Measurements from ENCODE around the gene PTTG1IP2. TPM values are rescaled to one million over a fixed set of nuclear protein-coding genes. Genes with fewer than 3 reads are reported as not detected.

Gene PTTG1IP2
- not detected for polyA plus RNA-seq (2013, experiment 1 of 2)
- polyA plus RNA-seq (2013, experiment 2 of 2), result not detected

DNA sequence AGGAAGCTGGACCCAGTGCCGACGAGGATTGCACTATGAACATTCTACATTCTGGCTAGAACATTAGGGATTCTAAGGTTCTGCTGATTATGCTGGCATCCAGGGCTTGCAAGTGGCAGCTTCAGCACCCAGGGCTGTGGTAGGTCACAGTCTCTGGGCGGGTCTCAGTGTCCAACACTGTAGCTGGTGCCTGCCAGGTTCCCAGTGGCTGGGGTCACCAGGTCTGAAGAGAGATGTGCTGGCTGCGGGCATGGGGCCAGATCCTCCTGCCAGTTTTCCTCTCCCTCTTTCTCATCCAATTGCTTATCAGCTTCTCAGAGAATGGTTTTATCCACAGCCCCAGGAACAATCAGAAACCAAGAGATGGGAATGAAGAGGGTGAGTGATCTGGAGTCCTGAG, at the start of gene PTTG1IP2:
Gene PTTG1IP2 (plus strand): TSS at position 86 of the 400 bp plus-strand sequence. CDS start 148 bp downstream, at position 234.
- Histone ChIP-seq H3K27ac (ENCODE audit: low read depth, low read length, severe bottlenecking) (no peak within 1 kb of the TSS), H3K4me1 (ENCODE audit: control insufficient read depth, insufficient read depth, low read length, poor library complexity, severe bottlenecking) (no peaks in the 10 kb centered on the region), H3K36me3 (ENCODE audit: control insufficient read depth, insufficient read depth, low read length) (no peaks in the 10 kb centered on the region), H3K4me3 (ENCODE audit: extremely low read depth, insufficient read depth, low read length, poor library complexity, severe bottlenecking) (no peak within 1 kb of the TSS), H3K9me3 (ENCODE audit: control insufficient read depth, low read length) (peaks cover 7% of the 10 kb centered on the region)
- 89 to 97% methylated on average over 3 to 4 of the region's 4 CpGs for WGBS, 2 experiments (ENCODE audit: insufficient coverage in 2 of 2)

DNA sequence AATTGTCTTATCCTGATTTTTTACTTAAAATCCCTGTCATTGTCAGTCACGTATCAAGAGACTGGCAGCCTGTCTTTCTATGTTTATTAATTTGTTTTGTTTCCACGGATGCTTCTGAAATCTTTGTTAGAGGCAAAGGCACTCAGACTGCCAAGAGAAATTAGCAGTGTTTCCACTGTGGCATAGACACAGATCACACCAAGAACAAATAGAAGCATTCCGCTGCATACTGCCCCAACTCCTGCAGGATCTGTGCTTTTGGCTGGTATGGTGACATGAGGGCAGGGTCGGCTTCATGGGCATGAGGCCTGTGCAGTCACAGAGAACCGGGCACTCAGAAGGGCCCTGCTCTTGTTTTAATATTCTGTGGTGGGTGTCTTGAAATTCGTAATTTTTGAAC, 47.8 kb upstream of the PTTG1IP2 start:
- H3K4me1 ChIP-seq (ENCODE audit: control insufficient read depth, insufficient read depth, low read length, poor library complexity, severe bottlenecking), result no peaks in the 10 kb centered on the region
- no peak overlapping the region for H3K27ac ChIP-seq (ENCODE audit: low read depth, low read length, severe bottlenecking)
- WGBS, 2 experiments (ENCODE audit: insufficient coverage in 2 of 2), result 83 to 91% methylated on average over 4 of the region's 6 CpGs

DNA sequence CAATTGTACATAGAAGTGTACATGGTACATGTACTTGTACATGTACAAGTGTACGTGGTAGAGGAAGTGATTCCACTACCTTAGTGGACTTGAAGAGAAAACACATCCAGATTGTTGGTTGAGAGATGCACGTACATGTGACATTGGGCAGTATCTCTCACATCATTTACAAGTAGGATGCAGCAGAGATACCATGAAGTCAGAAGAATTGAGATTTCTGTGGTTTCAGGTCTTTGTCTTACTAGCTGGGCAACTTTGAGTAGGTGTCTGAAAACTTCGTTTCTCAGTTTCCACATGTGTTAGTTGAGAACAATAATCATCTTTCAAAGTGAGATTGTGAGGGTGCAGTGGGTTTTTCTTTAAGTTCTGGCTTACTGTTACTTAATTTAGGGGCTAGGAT, 44.7 kb upstream of the PTTG1IP2 start:
- no peaks in the 10 kb centered on the region for H3K4me1 ChIP-seq (ENCODE audit: control insufficient read depth, insufficient read depth, low read length, poor library complexity, severe bottlenecking)
- H3K27ac ChIP-seq (ENCODE audit: low read depth, low read length, severe bottlenecking), result no peak overlapping the region
- WGBS, 2 experiments (ENCODE audit: insufficient coverage in 2 of 2), result 92 to 100% methylated on average over 1 to 2 of the region's 3 CpGs

More for the DNA sequence above, 47.8 kb upstream of the PTTG1IP2 start:
- Histone ChIP-seq H3K36me3 (ENCODE audit: control insufficient read depth, insufficient read depth, low read length) (no peaks in the 10 kb centered on the region), H3K9me3 (ENCODE audit: control insufficient read depth, low read length) (no peaks in the 10 kb centered on the region), H3K4me3 (ENCODE audit: extremely low read depth, insufficient read depth, low read length, poor library complexity, severe bottlenecking) (no peak overlapping the region)

DNA sequence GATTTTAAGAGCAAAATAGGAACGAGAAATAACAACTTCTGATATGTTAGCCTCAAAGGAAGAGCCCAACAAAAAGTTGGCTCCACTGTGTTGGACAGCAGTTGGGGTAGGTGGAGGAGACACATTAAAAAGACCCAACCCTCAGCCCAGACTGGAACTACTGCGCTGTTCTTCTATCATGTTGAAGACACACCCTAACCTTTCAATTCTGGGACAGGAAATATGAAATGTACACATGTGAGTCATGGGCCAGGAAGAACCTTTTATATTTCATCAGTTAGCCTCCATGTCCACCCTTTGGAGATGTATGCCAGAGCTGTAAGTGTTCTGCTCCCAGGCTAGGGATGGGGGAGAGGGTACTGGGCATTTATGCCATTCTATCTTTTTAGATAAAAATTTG, 44.1 kb upstream of the PTTG1IP2 start:
- WGBS, 2 experiments (ENCODE audit: insufficient coverage in 2 of 2), result 100% methylated on average over 1 of the region's 2 CpGs; no CpG with 5 or more reads in 1 of the 2 experiments
- H3K4me3 ChIP-seq (ENCODE audit: extremely low read depth, insufficient read depth, low read length, poor library complexity, severe bottlenecking), result no peak overlapping the region
- no peak overlapping the region for H3K27ac ChIP-seq (ENCODE audit: low read depth, low read length, severe bottlenecking)
- H3K36me3 ChIP-seq (ENCODE audit: control insufficient read depth, insufficient read depth, low read length), result no peaks in the 10 kb centered on the region
- no peaks in the 10 kb centered on the region for H3K4me1 ChIP-seq (ENCODE audit: control insufficient read depth, insufficient read depth, low read length, poor library complexity, severe bottlenecking)
- H3K9me3 ChIP-seq (ENCODE audit: control insufficient read depth, low read length), result no peaks in the 10 kb centered on the region

More for the DNA sequence above, 44.7 kb upstream of the PTTG1IP2 start:
- no peaks in the 10 kb centered on the region for H3K36me3 ChIP-seq (ENCODE audit: control insufficient read depth, insufficient read depth, low read length)
- H3K4me3 ChIP-seq (ENCODE audit: extremely low read depth, insufficient read depth, low read length, poor library complexity, severe bottlenecking), result no peak overlapping the region
- no peaks in the 10 kb centered on the region for H3K9me3 ChIP-seq (ENCODE audit: control insufficient read depth, low read length)

DNA sequence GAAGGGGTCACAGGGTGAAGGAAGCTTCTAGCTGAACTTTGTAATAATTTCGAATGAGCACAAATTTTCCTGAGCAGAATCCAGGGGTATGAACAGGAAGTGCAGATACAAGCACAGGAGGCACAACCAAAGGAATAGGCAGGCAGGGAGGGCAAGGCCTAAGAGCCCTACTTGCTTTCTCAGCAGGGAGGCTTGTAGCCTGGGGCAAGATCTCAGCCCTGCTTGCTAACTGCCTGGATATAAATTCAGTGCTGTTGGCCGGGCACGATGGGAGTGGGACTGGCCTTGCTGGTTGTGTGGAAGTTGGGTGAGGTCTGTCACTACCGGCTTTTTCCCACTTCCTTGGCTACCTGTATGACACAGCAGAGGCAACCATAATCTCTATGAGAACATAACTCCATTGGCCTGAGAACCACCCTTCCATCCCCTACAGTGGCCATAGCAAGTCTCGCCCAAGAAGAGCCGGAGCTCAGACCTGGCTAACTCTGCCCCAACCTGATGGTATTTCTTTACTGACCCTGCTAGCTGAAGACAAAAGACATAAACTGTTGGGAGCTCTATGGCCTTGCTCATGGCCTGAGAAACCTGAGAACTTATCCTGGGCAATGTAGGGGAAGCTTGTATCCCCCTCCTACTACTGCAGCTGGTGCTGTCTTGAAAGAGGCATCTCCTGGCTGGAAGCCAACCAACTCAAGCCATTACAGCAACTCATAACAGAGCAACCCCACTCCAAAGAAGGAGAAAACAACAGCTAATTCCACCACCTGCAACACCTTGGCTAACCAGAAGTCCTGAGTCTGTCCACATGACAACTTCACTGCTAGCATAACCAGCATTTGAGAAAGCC, 38.6 kb upstream of the PTTG1IP2 start:
- WGBS, 2 experiments (ENCODE audit: insufficient coverage in 2 of 2), result 70 to 89% methylated on average over 1 to 3 of the region's 6 CpGs
- H3K9me3 ChIP-seq (ENCODE audit: control insufficient read depth, low read length), result peaks cover 21% of the 10 kb centered on the region
- no peaks in the 10 kb centered on the region for H3K36me3 ChIP-seq (ENCODE audit: control insufficient read depth, insufficient read depth, low read length)
- H3K27ac ChIP-seq (ENCODE audit: low read depth, low read length, severe bottlenecking), result no peak overlapping the region
- no peak overlapping the region for H3K4me3 ChIP-seq (ENCODE audit: extremely low read depth, insufficient read depth, low read length, poor library complexity, severe bottlenecking)
- no peaks in the 10 kb centered on the region for H3K4me1 ChIP-seq (ENCODE audit: control insufficient read depth, insufficient read depth, low read length, poor library complexity, severe bottlenecking)

DNA sequence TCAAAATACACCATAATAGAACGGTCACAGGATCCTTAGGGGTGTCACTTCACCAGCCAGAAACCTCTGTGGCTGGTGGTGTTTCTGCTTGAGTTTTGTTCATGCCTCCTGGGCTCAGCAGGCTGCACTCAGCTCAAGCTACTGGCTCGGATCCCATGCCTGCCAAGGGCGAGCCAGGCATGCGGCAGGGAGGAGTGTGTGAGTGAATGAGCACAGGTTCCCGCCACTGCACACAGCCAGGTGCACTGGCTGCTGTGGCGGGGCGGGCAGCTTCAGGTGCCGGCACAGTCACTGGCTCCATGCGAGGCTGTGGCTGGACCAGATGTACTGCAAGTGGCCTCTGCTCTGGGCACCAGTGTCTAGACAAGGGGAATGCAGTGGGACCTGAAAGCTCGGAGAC, 36.7 kb upstream of the PTTG1IP2 start:
- no peaks in the 10 kb centered on the region for H3K4me1 ChIP-seq (ENCODE audit: control insufficient read depth, insufficient read depth, low read length, poor library complexity, severe bottlenecking)
- H3K36me3 ChIP-seq (ENCODE audit: control insufficient read depth, insufficient read depth, low read length), result no peaks in the 10 kb centered on the region
- H3K4me3 ChIP-seq (ENCODE audit: extremely low read depth, insufficient read depth, low read length, poor library complexity, severe bottlenecking), result no peak overlapping the region
- WGBS, 2 experiments (ENCODE audit: insufficient coverage in 2 of 2), result 0 to 96% methylated on average over 1 to 4 of the region's 10 CpGs
- no peak overlapping the region for H3K27ac ChIP-seq (ENCODE audit: low read depth, low read length, severe bottlenecking)
- peaks cover 21% of the 10 kb centered on the region for H3K9me3 ChIP-seq (ENCODE audit: control insufficient read depth, low read length)

DNA sequence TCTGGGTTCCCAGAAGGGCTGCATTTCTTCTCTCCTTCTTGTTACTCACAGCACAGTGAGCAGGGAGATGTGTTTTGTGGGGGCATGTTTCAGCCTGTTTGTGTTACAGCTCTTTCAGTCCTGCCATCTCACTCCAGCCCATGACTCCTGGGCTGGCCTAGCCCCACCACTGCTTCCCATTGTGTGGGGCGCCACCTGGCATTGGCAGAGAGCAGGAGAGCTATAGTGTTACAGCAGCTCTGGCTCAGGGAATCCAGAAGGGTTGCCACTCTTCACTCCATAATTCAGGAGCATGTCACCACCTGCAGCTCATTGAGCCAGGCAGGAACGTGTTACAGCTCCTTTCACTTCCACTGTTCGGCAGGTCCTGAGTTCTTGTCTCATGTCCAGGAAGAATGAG, 36.2 kb upstream of the PTTG1IP2 start:
- 100% methylated on average over 2 to 3 of the region's 3 CpGs for WGBS, 2 experiments (ENCODE audit: insufficient coverage in 2 of 2)
- Histone ChIP-seq H3K36me3 (ENCODE audit: control insufficient read depth, insufficient read depth, low read length) (no peaks in the 10 kb centered on the region), H3K4me1 (ENCODE audit: control insufficient read depth, insufficient read depth, low read length, poor library complexity, severe bottlenecking) (no peaks in the 10 kb centered on the region), H3K4me3 (ENCODE audit: extremely low read depth, insufficient read depth, low read length, poor library complexity, severe bottlenecking) (no peak overlapping the region), H3K9me3 (ENCODE audit: control insufficient read depth, low read length) (peaks cover 21% of the 10 kb centered on the region), H3K27ac (ENCODE audit: low read depth, low read length, severe bottlenecking) (no peak overlapping the region)

DNA sequence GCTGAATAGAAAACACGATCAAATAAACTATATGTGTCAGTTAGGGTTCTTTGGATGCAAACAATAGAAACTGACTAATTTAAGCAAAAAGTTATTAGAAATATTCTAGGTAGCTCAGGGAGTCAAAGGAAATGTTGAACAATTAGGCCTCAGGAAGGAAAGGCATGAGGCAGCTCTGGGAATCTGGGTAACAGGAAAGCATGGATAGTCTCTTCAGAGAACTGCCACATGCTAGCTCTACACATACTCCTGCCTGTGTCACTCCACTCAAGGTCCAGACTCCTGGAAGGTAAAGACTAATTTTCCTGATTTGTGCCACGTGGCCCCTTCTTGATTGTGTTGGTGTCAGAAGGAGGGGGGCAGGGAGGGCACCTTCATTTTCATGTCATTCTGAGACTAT, 23.8 kb upstream of the PTTG1IP2 start:
- no peaks in the 10 kb centered on the region for H3K9me3 ChIP-seq (ENCODE audit: control insufficient read depth, low read length)
- no CpG with 5 or more reads among the region's 2 CpGs for WGBS, 2 experiments (ENCODE audit: insufficient coverage in 2 of 2)

DNA sequence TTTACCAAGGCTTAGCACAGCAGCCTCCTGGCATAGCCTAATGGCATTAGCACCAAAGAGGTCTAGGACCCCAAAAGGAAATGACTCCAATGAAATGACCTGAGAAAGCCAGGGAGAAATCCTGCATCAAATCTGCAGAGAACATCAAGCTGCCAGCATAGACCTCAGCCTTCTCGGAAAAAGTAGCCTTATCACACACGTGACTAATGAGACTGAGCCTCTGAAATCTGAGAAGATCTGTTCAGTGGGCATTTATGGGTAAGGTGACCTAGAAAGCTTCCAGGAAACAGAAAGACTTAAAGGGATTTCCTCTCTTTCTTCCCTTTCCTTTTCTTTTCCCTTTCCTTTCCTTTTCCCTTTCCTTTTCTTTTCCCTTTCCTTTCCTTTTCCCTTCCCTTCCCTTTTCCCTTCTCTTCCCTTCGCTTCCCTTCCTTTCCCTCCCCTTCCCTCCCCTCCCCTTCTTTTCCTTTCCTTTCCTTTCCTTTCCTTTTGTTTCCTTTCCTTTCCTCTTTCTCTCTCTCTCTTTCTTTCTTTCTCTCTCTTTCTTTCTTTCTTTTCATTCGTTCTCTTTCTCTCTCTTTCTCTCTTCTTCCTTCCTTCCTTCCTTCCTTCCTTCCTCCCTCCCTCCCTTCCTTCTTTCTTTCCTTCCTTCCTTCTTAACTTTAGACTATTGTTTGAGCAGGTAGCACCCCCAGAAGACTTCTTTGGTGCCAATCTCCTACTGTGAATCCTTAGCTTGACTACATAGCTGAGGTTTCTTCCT, 23.1 kb upstream of the PTTG1IP2 start:
- Histone ChIP-seq H3K4me1 (ENCODE audit: control insufficient read depth, insufficient read depth, low read length, poor library complexity, severe bottlenecking) (no peaks in the 10 kb centered on the region), H3K27ac (ENCODE audit: low read depth, low read length, severe bottlenecking) (no peak overlapping the region), H3K4me3 (ENCODE audit: extremely low read depth, insufficient read depth, low read length, poor library complexity, severe bottlenecking) (no peak overlapping the region), H3K9me3 (ENCODE audit: control insufficient read depth, low read length) (no peaks in the 10 kb centered on the region), H3K36me3 (ENCODE audit: control insufficient read depth, insufficient read depth, low read length) (no peaks in the 10 kb centered on the region)
- 52 to 89% methylated on average over 2 to 4 of the region's 4 CpGs for WGBS, 2 experiments (ENCODE audit: insufficient coverage in 2 of 2)

More for the DNA sequence above, 23.8 kb upstream of the PTTG1IP2 start:
- no peak overlapping the region for H3K4me3 ChIP-seq (ENCODE audit: extremely low read depth, insufficient read depth, low read length, poor library complexity, severe bottlenecking)
- no peak overlapping the region for H3K27ac ChIP-seq (ENCODE audit: low read depth, low read length, severe bottlenecking)
- no peaks in the 10 kb centered on the region for H3K36me3 ChIP-seq (ENCODE audit: control insufficient read depth, insufficient read depth, low read length)
- no peaks in the 10 kb centered on the region for H3K4me1 ChIP-seq (ENCODE audit: control insufficient read depth, insufficient read depth, low read length, poor library complexity, severe bottlenecking)

DNA sequence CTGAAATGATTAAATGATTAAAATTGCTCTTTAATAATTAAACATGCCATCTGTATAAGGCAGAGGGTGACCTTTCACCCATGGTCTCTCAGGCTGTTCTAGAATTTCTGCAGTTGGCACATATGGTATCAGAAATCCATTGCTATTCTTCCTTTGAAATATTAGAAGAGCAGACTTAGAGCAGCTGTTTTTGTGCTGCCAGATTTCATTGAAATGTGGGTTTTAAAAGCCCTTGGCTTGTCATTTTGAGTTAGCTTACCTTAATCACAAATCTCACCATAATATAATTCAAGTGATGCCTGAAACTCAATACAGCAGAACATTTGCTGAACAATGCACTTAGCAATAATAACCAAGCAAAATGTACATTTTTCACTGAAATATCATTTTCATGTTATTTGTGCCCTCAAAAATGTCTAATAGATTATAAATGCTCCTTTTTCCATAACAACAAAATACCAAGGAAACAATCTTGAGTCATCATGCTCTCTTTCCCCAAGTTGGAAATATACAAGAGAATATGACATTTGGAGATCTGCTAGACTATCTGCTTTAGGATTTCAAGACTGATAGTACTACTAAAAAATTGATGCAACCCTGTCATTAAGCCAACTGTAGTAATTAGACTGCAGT, 16.1 kb upstream of the PTTG1IP2 start:
- Histone ChIP-seq H3K36me3 (ENCODE audit: control insufficient read depth, insufficient read depth, low read length) (no peaks in the 10 kb centered on the region), H3K27ac (ENCODE audit: low read depth, low read length, severe bottlenecking) (no peak overlapping the region), H3K4me1 (ENCODE audit: control insufficient read depth, insufficient read depth, low read length, poor library complexity, severe bottlenecking) (no peaks in the 10 kb centered on the region), H3K9me3 (ENCODE audit: control insufficient read depth, low read length) (no peaks in the 10 kb centered on the region), H3K4me3 (ENCODE audit: extremely low read depth, insufficient read depth, low read length, poor library complexity, severe bottlenecking) (no peak overlapping the region)
